D721Med (cell line): ENCODE results near the gene USP6.

Experiments
- DNase-seq: peaks from one replicate; pipeline ENCODE4 v3.0.0; 2011; ENCODE audit warnings: low spot score; ENCODE audit not compliant: insufficient read length
- FAIRE-seq: peaks from 2 replicates; lab custom pipeline; 2011; peaks lifted over from hg19 to GRCh38; lab: Jason Lieb, UNC
- CTCF ChIP-seq: IDR thresholded peaks from 2 replicates; pipeline ENCODE4 v1.5.1; 2012; ENCODE audit warnings: mild to moderate bottlenecking, control low read depth; ENCODE audit not compliant: insufficient read depth; ENCODE audit errors: missing control alignments

Gene USP6

GRCh38 chr17:5181509-5182305 lies 65.9 kb downstream of the USP6 start:
- DNase-seq = no peak
- FAIRE-seq = no peak
- TF ChIP-seq CTCF = no peak

- no peak for TF ChIP-seq CTCF
- FAIRE-seq (no peak), DNase-seq (no peak)
These were observed 67.0 kb downstream of the USP6 start for GRCh38 chr17:5182597-5183409.

- no peak for DNase-seq
- FAIRE-seq = no peak
- no peak for TF ChIP-seq CTCF
These were observed 67.6 kb downstream of the USP6 start for GRCh38 chr17:5183410-5183793.

GRCh38 chr17:5184288-5184687 lies 68.5 kb downstream of the USP6 start:
- FAIRE-seq = no peak
- no peak for TF ChIP-seq CTCF

GRCh38 chr17:5191541-5192417 lies 75.9 kb downstream of the USP6 start, which contains the start of gene ZNF594:
Gene ZNF594 (minus strand): TSS chr17:5191868. CDS start chr17:5184256, 7,612 bp downstream.
- FAIRE-seq (no peak), DNase-seq (peak; percentile 87)
- peak; percentile 50 for TF ChIP-seq CTCF

More at GRCh38 chr17:5184288-5184687, 68.5 kb downstream of the USP6 start:
- no peak for DNase-seq

GRCh38 chr17:5194346-5194745 lies 78.5 kb downstream of the USP6 start:
- no peak for DNase-seq
- no peak for TF ChIP-seq CTCF
- FAIRE-seq = no peak
